ENCODE data around the gene TMEFF2. TPM values are rescaled to one million over a fixed set of nuclear protein-coding genes. Genes with fewer than 3 reads are reported as not detected.

TMEFF2 gene
- total and polyA plus RNA-seq, 2 donors (not counting 1 experiment from before 2014, with no cell fraction given) = not detected

- H2AFZ ChIP-seq (ENCODE audit: insufficient read depth, low read depth, low read length, poor library complexity, severe bottlenecking) = no peak overlapping the region
- ATAC-seq (ENCODE audit: low read depth) = no peak
- no peaks in the 10 kb centered on the region for H3K36me3 ChIP-seq (replicated peaks in 1 of 2; ENCODE audit: control extremely low read depth in 1 of 2, control insufficient read depth in 1 of 2, extremely low read depth in 1 of 2, insufficient read depth in 2 of 2, low read length in 1 of 2)
- Mint-ChIP-seq H3K9me3 (ENCODE audit: insufficient read depth) (no peaks in the 10 kb centered on the region), H3K4me1 (no peaks in the 10 kb centered on the region), H3K27me3 (no peaks in the 10 kb centered on the region), H3K27ac (no peak overlapping the region), H3K4me3 (no peak overlapping the region)
- H3K79me2 ChIP-seq (ENCODE audit: control insufficient read depth, insufficient read depth, low read length) = no peaks in the 10 kb centered on the region
- no peak overlapping the region for H3K27ac ChIP-seq (ENCODE audit: low read length in 2 of 2)
- DNase-seq = no peak
- TF ChIP-seq CTCF (IDR thresholded peaks at IDR 0.05) = no peak
- TF ChIP-seq EZH2 (IDR thresholded peaks at IDR 0.05; ENCODE audit: borderline replicate concordance, insufficient read depth, low read depth, low read length, poor library complexity, severe bottlenecking) = no peak
- H3K4me3 ChIP-seq (ENCODE audit: control extremely low read depth in 1 of 5, extremely low read depth in 1 of 5, insufficient read depth in 1 of 5, low read depth in 2 of 5, low read length in 4 of 5) = no peak overlapping the region
- H3K9me3 ChIP-seq (ENCODE audit: control extremely low read depth in 1 of 3, control insufficient read depth in 2 of 3, insufficient read depth in 1 of 3, low read length in 2 of 3) = no peaks in the 10 kb centered on the region
- H3K9ac ChIP-seq (ENCODE audit: low read length) = no peak overlapping the region
- intact Hi-C loops (cut with micrococcal nuclease) = no loop called here
- WGBS (ENCODE audit: insufficient coverage) = 98% methylated on average over 6 of the region's 6 CpGs
- POLR2A ChIA-PET = no interaction called here
- CTCF ChIA-PET = no interaction called here
- no peaks in the 10 kb centered on the region for H3K27me3 ChIP-seq (replicated peaks in 1 of 4; ENCODE audit: control extremely low read depth in 1 of 4, control insufficient read depth in 3 of 4, insufficient read depth in 4 of 4, low read length in 3 of 4)
- H3K4me2 ChIP-seq (replicated peaks; ENCODE audit: low read depth, low read length, poor library complexity, severe bottlenecking) = no peak overlapping the region
- H4K20me1 ChIP-seq (ENCODE audit: control insufficient read depth, insufficient read depth, low read length, poor library complexity, severe bottlenecking) = no peaks in the 10 kb centered on the region
- H3K4me1 ChIP-seq (ENCODE audit: control insufficient read depth in 2 of 2, insufficient read depth in 2 of 2, low read length in 2 of 2) = no peaks in the 10 kb centered on the region
These were observed 247.5 kb downstream of the TMEFF2 start for GRCh38 chr2:191947235-191947634.

- WGBS (ENCODE audit: insufficient coverage) = 67% methylated on average over 1 of the region's 2 CpGs
- Mint-ChIP-seq H3K27ac (no peak overlapping the region), H3K9me3 (ENCODE audit: insufficient read depth) (no peaks in the 10 kb centered on the region), H3K4me1 (no peaks in the 10 kb centered on the region), H3K27me3 (no peaks in the 10 kb centered on the region), H3K4me3 (no peak overlapping the region)
- ChIA-PET POLR2A (no interaction called here), CTCF (no interaction called here)
- Histone ChIP-seq H3K9me3 (ENCODE audit: control extremely low read depth in 1 of 3, control insufficient read depth in 2 of 3, insufficient read depth in 1 of 3, low read length in 2 of 3) (no peaks in the 10 kb centered on the region), H2AFZ (ENCODE audit: insufficient read depth, low read depth, low read length, poor library complexity, severe bottlenecking) (no peak overlapping the region), H3K4me2 (replicated peaks; ENCODE audit: low read depth, low read length, poor library complexity, severe bottlenecking) (no peak overlapping the region), H3K9ac (ENCODE audit: low read length) (no peak overlapping the region), H3K4me3 (ENCODE audit: control extremely low read depth in 1 of 5, extremely low read depth in 1 of 5, insufficient read depth in 1 of 5, low read depth in 2 of 5, low read length in 4 of 5) (no peak overlapping the region), H3K36me3 (replicated peaks in 1 of 2; ENCODE audit: control extremely low read depth in 1 of 2, control insufficient read depth in 1 of 2, extremely low read depth in 1 of 2, insufficient read depth in 2 of 2, low read length in 1 of 2) (no peaks in the 10 kb centered on the region), H3K79me2 (ENCODE audit: control insufficient read depth, insufficient read depth, low read length) (no peaks in the 10 kb centered on the region), H3K27ac (ENCODE audit: low read length in 2 of 2) (no peak overlapping the region), H3K27me3 (replicated peaks in 1 of 4; ENCODE audit: control extremely low read depth in 1 of 4, control insufficient read depth in 3 of 4, insufficient read depth in 4 of 4, low read length in 3 of 4) (no peaks in the 10 kb centered on the region), H4K20me1 (ENCODE audit: control insufficient read depth, insufficient read depth, low read length, poor library complexity, severe bottlenecking) (no peaks in the 10 kb centered on the region), H3K4me1 (ENCODE audit: control insufficient read depth in 2 of 2, insufficient read depth in 2 of 2, low read length in 2 of 2) (no peaks in the 10 kb centered on the region)
- ATAC-seq (ENCODE audit: low read depth) = no peak
- no peak for DNase-seq
- TF ChIP-seq CTCF (IDR thresholded peaks at IDR 0.05) = no peak
- intact Hi-C loops (cut with micrococcal nuclease) = no loop called here
These were observed 248.1 kb downstream of the TMEFF2 start for GRCh38 chr2:191946471-191947182.

Data from B cell (primary cell).